HG03135 (cell line): Measurements from ENCODE around the gene RPS6KA2.
"Not testable (repeated sequence)": the region's sequence is repeated elsewhere in the genome, so short reads cannot be mapped to it uniquely, and the experiment has no call there.

Experiments used
- ATAC-seq: cut with Tn5 transposase; IDR thresholded peaks from one replicate; pipeline ENCODE4 v1.9.1; 2021; ENCODE audit warnings: mild to moderate bottlenecking, moderate library complexity; ENCODE audit not compliant: unreplicated experiment

Gene RPS6KA2

GRCh38 chr6:166538297-166539010 is 88.6 kb downstream of the RPS6KA2 start:
- ATAC-seq = no peak

DNA sequence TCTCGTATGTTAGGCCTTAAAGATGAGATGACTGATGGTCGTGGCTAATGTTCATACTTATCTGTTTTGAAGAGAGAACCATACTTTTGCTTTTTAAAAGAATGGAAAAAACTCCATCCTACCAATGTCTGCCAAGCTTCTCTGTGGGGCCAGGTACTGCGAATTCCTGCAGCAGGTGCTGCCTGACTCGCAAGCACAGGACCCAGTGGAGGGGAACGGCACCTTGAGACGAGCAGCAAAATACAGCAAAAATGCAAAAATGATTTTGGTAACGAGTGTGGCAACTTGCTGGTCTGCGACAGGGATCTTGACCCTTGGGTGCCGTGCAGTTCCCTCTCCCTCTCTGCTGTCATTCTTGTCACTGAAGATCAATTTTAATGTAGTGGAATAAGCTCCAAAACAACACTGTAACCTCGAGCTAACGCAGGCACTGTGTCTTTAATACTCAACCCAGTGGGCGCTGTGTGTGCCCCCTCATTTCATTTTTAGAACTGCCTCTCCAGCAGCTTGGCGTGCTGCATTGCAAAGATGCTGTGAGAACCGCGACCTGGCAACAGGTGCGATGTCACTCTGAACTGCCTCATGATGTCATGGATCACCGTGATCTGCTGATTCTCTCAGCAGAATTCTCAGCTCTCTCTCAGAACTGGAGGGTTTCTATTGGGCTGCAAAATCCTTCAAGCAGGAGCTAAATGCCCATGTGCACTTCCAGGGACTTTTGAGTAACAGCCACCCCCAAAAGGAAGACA is 92.2 kb downstream of the RPS6KA2 start:
- no peak for ATAC-seq

- no peak for ATAC-seq
Measured at GRCh38 chr6:166533205-166533824, 93.7 kb downstream of the RPS6KA2 start.

- no peak for ATAC-seq
Measured at GRCh38 chr6:166532302-166532701, 94.7 kb downstream of the RPS6KA2 start.

DNA sequence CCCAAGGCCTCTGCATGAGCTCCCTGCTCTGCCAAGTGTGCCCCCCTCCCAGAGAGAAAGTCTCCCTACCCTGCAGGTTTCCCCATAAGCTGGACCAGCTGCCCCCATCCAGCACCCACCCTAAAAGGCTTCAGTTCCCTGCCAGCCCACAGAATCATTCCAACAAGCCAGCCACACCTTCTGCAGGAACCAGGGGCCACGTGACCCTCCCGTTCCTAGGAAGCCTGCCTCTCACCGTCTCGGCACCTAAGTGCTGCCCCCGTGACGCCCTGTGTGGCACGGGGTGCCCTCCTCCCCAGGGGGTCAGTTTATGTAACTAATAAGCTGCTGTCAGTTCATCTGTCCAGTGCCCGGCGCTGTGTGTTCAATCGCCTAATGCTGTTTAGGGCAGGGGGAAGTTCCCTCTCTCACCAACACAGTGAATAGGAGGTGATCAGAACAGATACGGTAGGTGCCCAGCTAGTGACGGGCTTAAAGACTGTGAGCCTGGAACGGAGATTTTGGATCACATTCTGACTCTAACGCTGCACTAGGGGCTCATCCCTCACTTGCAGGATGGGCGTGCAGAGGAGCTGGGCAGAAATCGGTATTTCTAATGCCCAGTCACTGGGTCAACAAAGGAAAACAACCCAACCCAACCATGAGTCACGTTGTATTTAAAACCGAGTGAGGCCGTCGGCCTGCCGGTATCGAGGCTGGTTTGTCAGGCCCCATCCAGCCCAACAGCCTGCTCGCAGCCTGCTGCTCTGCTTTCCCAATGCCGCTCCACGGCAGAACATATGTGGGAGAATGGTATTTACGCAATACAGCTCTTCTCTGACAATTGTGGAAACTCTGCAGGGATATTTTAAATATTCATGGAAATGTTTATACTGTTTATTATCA is 96.6 kb downstream of the RPS6KA2 start:
- no peak for ATAC-seq

DNA sequence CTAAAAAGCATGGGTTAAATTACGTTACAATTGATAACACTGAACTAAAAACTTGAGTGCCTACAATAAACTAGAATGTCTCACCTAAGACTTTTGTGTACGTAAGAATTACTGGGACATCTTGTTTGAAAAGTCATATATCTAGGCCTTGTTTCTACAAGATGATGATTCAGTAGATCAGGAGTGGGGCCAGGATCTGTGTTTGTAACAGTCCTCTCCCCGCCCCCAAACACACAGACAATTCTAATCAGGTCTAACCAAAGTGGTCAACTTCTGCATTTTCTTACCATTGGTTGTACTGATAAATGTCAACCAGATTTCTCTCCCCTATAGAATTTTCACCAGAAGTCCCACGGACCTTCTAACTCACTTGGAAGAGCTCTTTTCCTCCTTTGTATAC is 97.5 kb downstream of the RPS6KA2 start:
- ATAC-seq = no peak

DNA sequence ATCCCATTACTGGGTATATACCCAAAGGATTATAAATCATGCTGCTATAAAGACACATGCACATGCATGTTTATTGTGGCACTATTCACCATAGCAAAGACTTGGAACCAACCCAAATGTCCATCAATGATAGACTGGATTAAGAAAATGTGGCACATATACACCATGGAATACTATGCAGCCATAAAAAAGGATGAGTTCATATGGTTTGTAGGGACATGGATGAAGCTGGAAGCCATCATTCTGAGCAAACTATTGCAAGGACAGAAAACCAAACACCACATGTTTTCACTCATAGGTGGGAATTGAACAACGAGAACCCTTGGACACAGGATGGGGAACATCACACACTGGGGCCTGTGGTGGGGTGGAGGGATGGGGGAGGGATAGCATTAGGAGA is 98.0 kb downstream of the RPS6KA2 start:
- ATAC-seq = not testable (repeated sequence)

- ATAC-seq = no peak
Measured at GRCh38 chr6:166527849-166528248, 99.2 kb downstream of the RPS6KA2 start.

- ATAC-seq = no peak
Measured at GRCh38 chr6:166526937-166527336, 100.1 kb downstream of the RPS6KA2 start.

DNA sequence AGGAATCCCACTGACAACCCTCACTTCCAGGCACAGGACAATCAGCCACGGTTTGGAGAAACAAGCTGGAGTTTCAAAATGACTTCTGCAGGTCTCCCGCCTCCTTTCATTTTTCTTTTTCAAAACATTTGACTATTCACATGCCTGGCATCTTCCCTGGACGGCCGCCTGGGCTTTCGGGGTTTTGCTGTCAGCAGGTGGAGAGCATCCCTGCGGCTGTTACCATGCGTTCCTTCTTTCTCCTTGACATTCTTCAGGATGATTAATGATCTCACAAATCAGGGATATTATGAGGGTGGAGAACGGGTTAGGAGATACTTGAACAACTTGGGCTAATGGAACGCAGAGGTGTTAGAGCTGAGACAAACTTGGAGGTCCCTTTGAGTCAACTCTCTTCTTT is 101.5 kb downstream of the RPS6KA2 start:
- no peak for ATAC-seq

- ATAC-seq = no peak
Measured at GRCh38 chr6:166523782-166524559, 103.1 kb downstream of the RPS6KA2 start.

GRCh38 chr6:166520905-166521834 is 105.9 kb downstream of the RPS6KA2 start:
- ATAC-seq = no peak

GRCh38 chr6:166516251-166516884 is 110.7 kb downstream of the RPS6KA2 start:
- ATAC-seq = no peak

DNA sequence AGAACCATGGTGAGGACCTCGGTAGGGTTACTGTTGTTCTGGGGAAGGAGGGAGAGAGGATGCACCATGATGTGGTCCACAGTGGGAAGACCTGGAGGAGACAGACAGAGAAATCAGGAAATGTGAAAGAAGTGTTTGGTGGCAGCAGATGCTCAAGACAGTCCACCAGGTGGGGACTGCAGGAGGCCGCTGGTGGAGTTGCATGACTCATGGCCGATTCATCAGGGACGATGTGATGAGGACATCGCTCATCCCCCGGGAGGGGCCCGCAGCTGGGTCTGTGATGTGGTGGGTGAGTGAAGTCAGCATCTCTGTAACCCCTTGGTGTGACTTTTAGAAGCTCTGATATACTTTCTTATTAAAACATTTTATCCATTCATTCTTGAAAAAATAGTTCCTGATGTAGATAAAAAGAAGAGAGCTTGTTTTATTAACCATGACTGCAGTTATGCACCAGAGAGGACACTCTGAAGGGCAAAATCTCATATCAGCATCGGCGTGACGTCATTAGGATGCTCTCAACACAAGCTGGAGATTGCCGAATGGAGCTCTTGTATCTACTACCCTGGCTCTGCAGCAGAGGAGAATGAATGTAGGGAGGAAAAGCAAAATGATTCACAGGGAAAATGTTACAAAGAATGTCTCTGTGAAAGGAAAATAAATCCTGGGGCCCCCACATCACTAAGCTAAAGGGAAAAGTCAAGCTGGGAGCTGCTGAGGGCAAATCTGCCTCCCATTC is 111.8 kb downstream of the RPS6KA2 start:
- no peak for ATAC-seq

DNA sequence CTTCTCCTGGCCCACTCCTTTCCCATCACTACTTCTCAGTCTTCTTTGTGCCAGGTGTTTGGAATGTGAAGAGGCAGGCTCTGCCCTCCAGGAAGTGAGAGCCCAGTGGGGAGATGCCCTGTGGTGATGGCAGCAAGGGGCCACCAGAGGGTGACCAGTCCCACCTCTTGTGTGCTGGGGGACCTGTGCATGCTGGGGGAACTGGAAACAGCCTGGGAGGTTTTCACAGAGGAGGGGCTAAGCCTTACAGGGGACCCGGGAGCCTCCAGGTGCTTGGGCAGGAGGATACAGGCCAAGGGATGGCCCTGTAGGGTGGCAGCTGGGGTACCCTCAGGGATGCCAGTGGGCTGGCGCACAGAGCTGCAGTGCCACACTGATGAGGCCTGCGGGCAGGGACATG is 112.9 kb downstream of the RPS6KA2 start:
- no peak for ATAC-seq

GRCh38 chr6:166512567-166512966 is 114.5 kb downstream of the RPS6KA2 start:
- ATAC-seq = peak; percentile 92

GRCh38 chr6:166511316-166511715 is 115.7 kb downstream of the RPS6KA2 start:
- no peak for ATAC-seq

DNA sequence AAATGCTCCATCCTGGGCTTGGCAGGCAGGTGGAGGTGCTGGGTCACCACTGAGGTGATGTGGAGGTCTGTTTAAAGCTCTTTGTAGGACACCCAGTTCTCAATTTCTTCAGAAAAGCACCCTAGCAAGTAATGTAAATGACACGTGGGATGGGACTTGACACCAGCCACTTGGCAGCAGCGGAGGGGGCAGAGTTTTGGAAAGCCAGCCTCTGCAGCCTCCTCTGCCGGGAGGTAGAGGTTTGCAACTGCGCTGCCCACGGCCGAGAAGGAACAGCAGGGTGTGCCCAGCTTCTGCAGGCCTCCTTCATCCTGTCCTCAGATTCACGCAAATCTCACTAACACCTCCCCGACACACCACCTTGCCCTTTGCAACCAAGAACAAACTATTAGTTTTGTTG is 117.9 kb downstream of the RPS6KA2 start:
- no peak for ATAC-seq
